Measurements from ENCODE around the gene DNAJC4. TPM values are rescaled to one million over a fixed set of nuclear protein-coding genes. Genes with fewer than 3 reads are reported as not detected.

The DNAJC4 gene
- total RNA-seq, 2 experiments from 2014 or later: 14.1 to 42.4 TPM

GRCh38 chr11:64218628-64219353 lies 11.6 kb upstream of the DNAJC4 start:
- no peak for DNase-seq (ENCODE audit: low spot score)
- Histone ChIP-seq H3K27ac (ENCODE audit: low read depth, low read length, poor library complexity, severe bottlenecking) (no peak overlapping the region), H3K9me3 (ENCODE audit: low read length) (no peaks in the 10 kb centered on the region), H3K4me3 (ENCODE audit: low read depth, low read length, poor library complexity, severe bottlenecking) (no peak overlapping the region), H3K79me2 (ENCODE audit: insufficient read depth, low read depth, low read length) (no peaks in the 10 kb centered on the region), H3K4me2 (ENCODE audit: low read length) (no peak overlapping the region), H2AFZ (ENCODE audit: low read length) (no peak overlapping the region), H4K20me1 (ENCODE audit: insufficient read depth, low read length) (no peaks in the 10 kb centered on the region; the same call in 1 of the 2 replicates), H3K9me2 (ENCODE audit: insufficient read depth, low read length) (no peaks in the 10 kb centered on the region), H3K36me3 (ENCODE audit: insufficient read depth, low read length) (peaks cover 78% of the 10 kb centered on the region), H3K4me1 (ENCODE audit: insufficient read depth, low read length, poor library complexity, severe bottlenecking) (peaks cover 4% of the 10 kb centered on the region)
- CTCF ChIA-PET (ENCODE audit: unreplicated experiment): no interaction called here
- BruUV-seq (replicated peaks): no TSS peak
- POLR2A ChIA-PET: no interaction called here
- TF ChIP-seq EZH2phosphoT487 (IDR thresholded peaks at IDR 0.05; ENCODE audit: borderline replicate concordance, low read depth, low read length) (no peak), CTCF (conservative IDR thresholded peaks at IDR 0.05; ENCODE audit: low read length) (no peak)
- intact Hi-C loops (cut with micrococcal nuclease; ENCODE audit: unreplicated experiment): no loop called here

- ChIA-PET POLR2A (no interaction called here), CTCF (ENCODE audit: unreplicated experiment) (no interaction called here)
- H3K27ac ChIP-seq (ENCODE audit: low read depth, low read length, poor library complexity, severe bottlenecking): no peak overlapping the region
- no peaks in the 10 kb centered on the region for H3K9me2 ChIP-seq (ENCODE audit: insufficient read depth, low read length)
- H2AFZ ChIP-seq (ENCODE audit: low read length): no peak overlapping the region
- DNase-seq (ENCODE audit: low spot score): no peak
- peaks cover 4% of the 10 kb centered on the region for H3K4me1 ChIP-seq (ENCODE audit: insufficient read depth, low read length, poor library complexity, severe bottlenecking)
- no peak overlapping the region for H3K4me2 ChIP-seq (ENCODE audit: low read length)
- intact Hi-C loops (cut with micrococcal nuclease; ENCODE audit: unreplicated experiment): no loop called here
- no peak overlapping the region for H3K4me3 ChIP-seq (ENCODE audit: low read depth, low read length, poor library complexity, severe bottlenecking)
- no TSS peak for BruUV-seq (replicated peaks)
- H3K9me3 ChIP-seq (ENCODE audit: low read length): no peaks in the 10 kb centered on the region
- H3K36me3 ChIP-seq (ENCODE audit: insufficient read depth, low read length): peaks cover 79% of the 10 kb centered on the region
- TF ChIP-seq EZH2phosphoT487 (IDR thresholded peaks at IDR 0.05; ENCODE audit: borderline replicate concordance, low read depth, low read length) (no peak), CTCF (conservative IDR thresholded peaks at IDR 0.05; ENCODE audit: low read length) (no peak)
- no peaks in the 10 kb centered on the region; the same call in 1 of the 2 replicates for H4K20me1 ChIP-seq (ENCODE audit: insufficient read depth, low read length)
- no peaks in the 10 kb centered on the region for H3K79me2 ChIP-seq (ENCODE audit: insufficient read depth, low read depth, low read length)
Observed at GRCh38 chr11:64219354-64219684, 11.0 kb upstream of the DNAJC4 start.

- no peaks in the 10 kb centered on the region; the same call in 1 of the 2 replicates for H4K20me1 ChIP-seq (ENCODE audit: insufficient read depth, low read length)
- TF ChIP-seq EZH2phosphoT487 (IDR thresholded peaks at IDR 0.05; ENCODE audit: borderline replicate concordance, low read depth, low read length) (no peak), CTCF (conservative IDR thresholded peaks at IDR 0.05; ENCODE audit: low read length) (no peak)
- intact Hi-C loops (cut with micrococcal nuclease; ENCODE audit: unreplicated experiment): no loop called here
- H3K36me3 ChIP-seq (ENCODE audit: insufficient read depth, low read length): peaks cover 79% of the 10 kb centered on the region
- no peak overlapping the region for H2AFZ ChIP-seq (ENCODE audit: low read length)
- DNase-seq (ENCODE audit: low spot score): no peak
- no peak overlapping the region for H3K4me3 ChIP-seq (ENCODE audit: low read depth, low read length, poor library complexity, severe bottlenecking)
- H3K4me2 ChIP-seq (ENCODE audit: low read length): no peak overlapping the region
- ChIA-PET POLR2A (no interaction called here), CTCF (ENCODE audit: unreplicated experiment) (no interaction called here)
- no TSS peak for BruUV-seq (replicated peaks)
- no peak overlapping the region for H3K27ac ChIP-seq (ENCODE audit: low read depth, low read length, poor library complexity, severe bottlenecking)
- H3K9me3 ChIP-seq (ENCODE audit: low read length): no peaks in the 10 kb centered on the region
- no peaks in the 10 kb centered on the region for H3K9me2 ChIP-seq (ENCODE audit: insufficient read depth, low read length)
- H3K4me1 ChIP-seq (ENCODE audit: insufficient read depth, low read length, poor library complexity, severe bottlenecking): peaks cover 4% of the 10 kb centered on the region
- H3K79me2 ChIP-seq (ENCODE audit: insufficient read depth, low read depth, low read length): no peaks in the 10 kb centered on the region
Observed at GRCh38 chr11:64219755-64220154, 10.6 kb upstream of the DNAJC4 start.
